ENCODE measurements around the gene FAM184A.

Gene FAM184A

DNA sequence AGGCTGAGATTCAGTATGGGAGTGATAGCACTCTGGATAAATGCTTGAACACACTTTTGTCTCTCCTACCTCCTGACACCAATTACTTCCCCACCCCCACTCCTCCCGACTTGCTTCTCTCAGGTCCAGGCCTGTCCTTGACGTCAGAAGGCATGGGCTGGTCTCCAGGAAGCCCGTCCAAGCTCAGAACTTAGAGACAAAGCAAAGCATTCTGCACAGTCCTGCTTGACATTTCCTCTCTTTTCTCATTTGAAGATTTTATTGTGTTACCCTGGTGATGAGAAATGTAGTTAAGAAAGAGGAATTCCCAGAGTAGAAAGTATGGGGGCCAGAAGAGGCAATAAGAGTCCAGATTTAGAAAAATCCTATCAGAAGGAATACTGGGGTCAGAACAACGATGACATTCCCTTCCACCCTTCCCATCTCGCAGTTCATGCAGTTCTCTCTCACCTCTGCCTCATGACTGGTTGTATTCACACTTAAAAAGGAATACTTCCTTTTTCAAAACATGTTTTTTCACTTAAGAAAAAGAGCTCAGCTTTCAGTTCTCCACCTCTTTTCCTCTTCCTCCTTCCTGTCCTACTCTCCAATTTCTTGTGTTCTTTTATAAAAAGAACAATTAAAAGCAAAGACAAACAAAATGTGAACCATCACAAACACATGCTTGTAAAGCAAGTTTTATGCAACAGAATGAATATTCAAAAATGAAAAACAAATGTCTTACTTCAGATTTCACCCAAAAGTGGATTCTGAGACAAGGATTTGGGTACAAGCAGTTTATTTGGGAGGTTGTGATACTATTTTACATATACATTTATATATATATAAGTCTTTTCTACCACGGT lies 18.5 kb upstream of the FAM184A start:
- no peak for DNase-seq

DNA sequence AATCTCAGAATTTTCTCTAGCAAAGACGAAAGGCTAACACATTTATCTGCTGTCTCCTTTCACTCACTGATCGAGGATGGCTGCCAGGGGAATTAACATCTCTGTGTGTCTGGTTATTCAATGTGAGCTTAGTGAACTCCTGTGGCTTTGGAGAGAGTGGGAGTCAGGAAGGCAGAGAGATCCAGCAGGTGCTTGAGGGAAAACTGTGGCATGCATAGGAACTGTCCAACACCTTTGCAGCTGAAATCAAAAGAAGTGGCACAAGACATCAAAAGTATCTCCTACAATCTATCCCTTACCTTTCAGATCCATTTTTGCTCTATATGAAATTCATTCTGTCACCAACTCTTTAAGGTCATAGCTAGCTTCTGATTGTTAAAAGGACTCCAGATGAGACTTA lies 11.8 kb upstream of the FAM184A start:
- DNase-seq = no peak

DNA sequence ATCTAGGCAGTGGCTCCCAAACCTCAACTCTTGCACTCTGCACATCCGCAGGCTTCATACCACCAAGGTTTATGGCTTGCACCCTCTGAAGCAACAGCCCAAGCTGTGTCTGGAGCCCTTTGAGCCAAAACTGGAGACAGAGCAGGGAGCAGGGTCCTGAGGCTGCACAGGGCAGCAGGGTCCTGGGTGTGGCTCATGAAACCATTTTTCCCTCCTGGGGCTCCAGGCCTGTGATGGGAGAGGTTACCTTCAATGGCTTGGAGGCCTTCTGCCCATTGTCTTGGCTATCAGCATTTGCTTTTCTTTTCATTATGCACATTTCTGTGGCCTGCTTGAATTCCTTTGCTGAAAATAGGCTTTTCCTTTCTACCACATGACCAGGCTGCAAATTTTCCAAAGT lies 6.3 kb upstream of the FAM184A start:
- DNase-seq = no peak

DNA sequence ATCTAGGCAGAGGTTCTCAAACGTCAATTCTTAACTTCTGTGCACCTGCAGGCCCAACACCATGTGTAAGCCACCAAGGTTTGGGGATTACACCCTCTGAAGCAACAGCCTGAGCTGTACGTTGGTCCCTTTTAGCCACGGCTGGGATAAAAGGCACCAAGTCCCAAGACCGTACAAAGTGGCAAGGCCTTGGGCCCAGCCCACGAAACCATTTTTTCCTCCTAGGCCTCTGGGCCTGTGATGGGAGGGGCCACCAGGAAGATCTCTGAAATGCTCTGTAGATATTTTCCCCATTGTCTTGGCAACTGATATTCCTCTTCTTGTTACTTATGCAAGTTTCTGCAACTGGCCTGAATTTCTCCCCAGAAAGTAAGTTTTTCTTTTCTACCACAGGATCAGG lies 4.5 kb upstream of the FAM184A start:
- DNase-seq = no peak

DNA sequence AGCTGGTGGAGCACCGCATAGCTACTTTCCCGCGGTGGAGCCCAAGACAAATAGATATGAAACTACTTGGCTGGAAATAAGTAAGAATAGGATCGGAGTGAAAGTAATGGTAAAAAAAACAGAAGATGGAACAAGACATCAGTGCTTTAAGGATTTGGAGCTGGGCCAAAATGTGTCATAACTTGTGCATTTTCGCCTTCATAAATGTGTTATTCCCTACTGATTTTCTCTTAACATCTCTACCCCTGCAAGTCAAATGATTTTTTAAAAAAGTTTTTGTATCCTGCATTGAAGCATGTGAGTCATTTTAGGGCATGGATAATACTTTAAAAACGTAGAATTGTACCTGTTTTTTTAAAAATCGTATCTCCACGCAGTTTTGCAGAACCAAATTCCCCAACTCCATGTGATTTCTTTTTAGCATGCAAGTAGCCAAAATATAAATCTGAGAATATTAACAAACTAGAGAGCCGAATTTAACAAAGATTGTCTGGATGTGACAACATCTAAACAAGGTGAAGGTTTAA lies 882 bp upstream of the FAM184A start:
- DNase-seq = no peak

DNA sequence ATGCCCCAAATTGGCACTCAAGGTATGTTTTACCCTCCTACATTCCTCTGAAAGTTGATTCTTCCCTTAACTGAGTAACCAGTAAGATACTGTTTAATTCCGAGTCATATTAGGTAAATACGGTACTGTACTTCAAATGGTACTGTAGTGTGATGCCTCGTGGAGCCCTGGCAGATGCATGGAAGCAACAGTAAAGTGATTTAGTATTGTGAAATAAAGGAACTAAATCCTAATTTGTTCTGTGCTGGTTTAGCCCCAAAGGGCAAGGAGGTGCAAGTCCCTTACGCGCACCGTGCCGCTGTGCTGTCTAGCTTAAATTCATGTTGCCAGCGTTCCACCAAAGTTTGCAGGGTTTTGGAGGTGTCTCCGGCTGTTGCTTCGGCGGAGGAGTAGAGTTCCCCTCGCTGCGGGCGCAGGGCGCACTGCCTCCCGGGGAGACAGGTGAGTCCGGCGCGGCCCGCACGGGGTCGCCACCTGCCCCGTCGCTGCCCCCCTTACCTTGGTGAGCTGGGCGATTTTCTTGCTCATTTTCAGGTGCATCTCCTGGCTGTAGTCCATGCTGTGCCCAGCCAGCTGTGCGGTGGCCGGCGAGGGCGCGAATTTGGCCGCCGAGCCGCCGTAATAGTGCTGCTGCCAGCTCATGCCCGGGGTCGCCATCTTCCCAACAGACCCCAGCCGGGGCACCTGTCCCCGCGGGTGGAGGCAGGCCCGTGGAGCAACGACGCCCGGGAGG lies 655 bp downstream of the FAM184A start:
- DNase-seq = peak; percentile 22

DNA sequence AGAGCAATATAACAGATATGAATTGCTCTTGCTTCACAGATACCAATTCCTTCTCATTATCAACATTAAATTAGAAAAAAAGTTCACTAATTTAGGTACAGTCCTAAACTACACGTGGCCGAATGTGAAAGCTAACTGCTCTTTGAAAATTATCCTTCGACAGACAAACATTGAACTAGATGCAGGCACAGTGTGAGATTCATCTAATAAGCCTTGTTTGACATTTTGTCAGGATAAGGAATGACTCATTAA lies 1.1 kb downstream of the FAM184A start:
- no peak for DNase-seq

DNA sequence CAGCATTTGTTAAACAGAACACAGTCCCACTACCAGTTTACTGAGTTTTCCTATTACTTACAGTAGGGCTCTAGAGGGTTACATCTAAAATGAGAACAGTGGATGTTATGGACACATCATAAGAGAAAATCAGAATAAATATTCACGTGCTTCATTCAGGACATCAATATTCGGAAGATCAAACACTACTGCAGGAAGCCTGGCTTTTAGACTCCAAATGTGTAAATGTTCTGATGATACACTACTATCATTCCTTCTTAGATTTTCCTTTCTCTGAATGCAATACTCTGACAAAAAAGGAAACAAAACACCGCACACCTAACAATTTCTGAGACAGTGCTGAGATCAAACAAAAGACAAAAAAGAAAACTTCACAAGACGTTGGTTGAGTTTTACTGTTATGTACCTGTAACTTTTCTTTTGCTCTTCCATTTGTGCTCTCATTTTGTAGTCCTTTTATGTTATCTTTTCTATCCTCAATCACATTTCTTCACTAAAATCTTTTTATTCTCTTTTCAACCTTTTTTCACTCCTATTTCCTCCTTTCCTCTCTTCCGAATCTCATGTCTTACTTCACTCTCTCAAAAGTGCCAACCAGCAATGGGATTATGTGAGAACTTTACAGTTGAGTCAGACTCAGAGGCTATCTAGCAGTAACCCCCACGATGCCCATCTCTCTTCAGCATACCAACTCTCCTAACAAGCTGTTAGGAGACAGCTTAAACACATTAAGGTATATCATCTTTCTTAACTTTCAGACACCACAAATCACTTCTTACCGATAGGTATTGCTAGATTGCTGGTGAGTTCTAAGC lies 1.7 kb downstream of the FAM184A start:
- no peak for DNase-seq

DNA sequence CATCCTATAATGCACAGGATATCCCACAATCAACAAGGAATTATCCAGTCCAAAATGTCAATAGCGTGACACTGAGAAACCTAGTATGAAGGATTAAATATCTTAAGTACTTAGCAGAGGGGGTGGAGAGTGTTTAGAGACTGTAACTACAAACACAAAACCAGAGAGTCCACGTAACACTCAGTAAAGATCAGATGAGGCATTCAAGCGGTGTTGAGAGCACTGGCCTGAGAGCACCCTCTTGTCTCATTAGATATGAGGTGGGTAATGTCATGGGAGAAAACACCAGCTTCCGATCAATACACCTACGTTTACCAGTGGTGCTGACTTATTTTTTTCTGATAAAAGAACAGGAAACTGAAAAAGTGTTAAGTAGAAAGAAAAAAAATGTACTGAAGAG lies 2.3 kb downstream of the FAM184A start:
- DNase-seq = peak; percentile 16

DNA sequence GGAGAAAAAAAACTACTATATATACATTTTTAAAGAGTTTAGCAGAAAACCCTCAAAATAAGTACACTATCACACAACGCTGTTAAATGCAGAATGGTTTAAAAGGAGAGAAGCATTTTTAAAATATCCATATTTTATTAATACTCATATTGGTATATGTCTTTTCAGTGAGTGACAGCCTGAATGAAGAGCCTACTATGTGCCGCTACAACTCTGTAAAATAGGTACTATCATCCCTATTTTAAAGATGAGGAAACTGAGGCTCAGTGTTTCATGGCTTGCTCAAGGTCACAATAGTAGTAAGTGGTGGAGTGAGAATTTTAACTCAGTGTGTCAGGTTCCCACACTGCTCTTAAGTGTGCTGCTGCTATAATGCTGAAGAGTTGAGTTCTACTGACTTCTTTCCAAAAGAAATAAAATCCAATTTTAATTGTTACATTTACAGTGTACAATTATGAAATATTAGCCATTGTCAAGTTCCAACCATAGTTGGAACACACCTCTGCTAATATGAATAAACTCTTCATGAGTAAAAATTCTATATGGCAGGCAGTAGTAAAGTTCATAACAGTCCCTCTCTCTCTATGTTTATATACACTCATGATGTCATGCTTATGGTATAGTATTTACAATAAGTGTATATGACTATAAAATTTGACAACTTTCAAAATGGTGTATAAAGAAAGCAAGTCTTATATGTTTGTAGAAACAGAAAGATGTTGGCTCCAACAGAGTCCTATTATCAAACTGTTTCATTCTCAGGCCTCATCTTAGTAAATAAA lies 3.1 kb downstream of the FAM184A start:
- no peak for DNase-seq

DNA sequence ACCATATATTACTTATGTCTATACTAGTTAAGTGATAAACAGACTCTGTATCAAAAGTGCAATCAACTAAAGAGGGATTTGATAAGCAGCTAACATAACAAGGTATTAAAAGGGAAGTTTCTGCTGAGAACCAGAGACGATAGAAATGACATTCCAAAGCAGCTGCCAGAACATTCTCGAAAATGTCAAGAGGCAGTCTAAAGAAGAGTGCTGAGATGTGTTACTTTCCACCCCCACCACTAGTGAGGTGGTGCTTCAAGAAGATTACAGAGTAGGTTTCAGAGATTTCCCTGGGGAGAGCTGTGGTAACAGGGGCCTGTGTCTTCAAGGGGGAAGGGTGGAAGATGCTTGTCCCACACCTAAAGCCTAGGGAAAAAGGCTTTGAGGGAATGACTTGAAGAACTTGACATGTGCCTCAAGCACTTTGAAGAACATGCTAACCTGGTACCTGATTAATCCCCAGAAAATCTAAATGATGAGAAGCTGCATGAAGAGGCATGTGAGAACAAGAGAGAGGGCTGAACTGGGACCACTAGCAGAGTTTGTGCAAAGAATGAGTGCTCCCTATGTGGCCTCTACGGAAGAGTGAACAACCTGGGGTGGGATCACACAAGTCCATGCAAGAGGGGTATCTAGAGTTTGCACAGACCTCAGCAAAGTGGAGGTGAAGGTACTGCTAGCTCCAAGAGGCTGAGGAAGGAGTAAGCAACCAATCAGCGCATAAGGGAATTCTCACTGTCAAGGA lies 5.0 kb downstream of the FAM184A start:
- DNase-seq = no peak

DNA sequence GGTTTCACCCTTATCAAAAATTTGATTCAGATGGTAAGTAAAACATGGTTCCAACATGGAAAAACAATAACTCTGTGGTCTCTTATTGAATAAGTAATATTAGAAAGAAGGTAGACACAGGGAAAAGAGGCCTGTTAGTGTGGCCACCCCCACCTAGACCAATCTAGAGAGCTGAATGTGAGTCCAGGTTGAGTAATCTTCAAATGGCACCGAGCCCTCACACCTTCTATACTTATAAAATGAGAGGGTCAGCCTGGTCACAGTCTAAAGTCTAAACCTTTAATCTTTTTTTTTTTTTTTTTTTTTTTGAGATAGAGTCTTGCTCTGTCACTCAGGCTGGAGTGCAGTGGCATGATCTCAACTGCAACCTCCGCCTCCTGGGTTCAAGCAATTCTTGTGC lies 6.9 kb downstream of the FAM184A start:
- DNase-seq = no peak

DNA sequence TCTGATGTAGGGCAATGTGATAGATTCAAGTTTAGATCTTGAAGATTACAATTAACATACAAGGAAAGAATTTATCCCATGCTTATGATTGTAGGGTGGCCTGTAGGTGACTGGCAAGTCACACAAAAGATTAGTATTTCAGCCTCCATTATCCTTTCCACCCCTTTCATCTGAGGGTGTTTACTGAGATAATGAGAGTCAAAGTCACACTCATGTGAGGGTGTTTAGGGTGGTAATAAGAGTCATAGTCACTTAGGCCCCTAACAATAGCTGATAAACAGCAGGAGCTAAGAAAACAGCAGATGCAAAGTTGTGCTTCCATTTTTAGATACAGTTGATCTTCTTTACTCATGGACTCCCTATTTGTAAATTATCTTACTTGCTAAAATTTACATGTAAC lies 11.4 kb downstream of the FAM184A start:
- DNase-seq = no peak

DNA sequence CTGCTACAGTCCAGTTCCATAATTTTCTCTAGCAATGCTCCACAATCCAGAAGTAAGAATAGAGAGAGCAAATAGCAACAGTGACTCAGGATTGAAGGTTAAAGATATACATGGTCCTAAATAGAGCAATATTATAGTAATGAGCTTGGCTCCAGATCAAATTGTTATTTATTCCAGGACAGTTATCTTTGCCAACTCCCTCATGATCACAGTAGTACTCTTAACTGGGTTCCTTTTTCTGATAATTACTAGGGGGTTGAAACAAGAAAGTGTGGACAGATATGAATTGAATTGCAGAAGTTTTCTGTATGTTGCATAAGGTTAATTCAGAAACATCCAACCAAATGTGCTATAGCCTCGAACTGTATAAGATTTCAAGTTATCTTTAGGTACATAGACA lies 11.9 kb downstream of the FAM184A start:
- no peak for DNase-seq

DNA sequence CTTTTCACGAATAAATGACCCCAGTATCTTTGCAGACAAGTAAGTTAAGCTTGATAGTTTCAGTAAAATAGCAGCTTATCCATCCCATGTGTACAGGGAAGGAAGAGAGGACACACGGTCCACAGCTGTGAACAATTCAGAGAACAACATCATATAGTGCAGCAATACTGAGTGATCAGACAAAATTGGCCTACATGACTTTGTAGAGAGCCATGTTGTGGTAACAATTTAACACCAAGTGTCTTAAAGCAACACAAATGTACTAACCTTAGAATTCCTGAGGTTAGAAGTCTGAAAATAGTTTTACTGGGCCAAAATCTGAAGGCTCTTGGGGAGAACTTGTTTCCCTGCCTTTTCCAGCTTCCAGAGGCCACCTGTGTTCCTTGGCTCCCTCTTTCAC lies 12.5 kb downstream of the FAM184A start:
- no peak for DNase-seq

DNA sequence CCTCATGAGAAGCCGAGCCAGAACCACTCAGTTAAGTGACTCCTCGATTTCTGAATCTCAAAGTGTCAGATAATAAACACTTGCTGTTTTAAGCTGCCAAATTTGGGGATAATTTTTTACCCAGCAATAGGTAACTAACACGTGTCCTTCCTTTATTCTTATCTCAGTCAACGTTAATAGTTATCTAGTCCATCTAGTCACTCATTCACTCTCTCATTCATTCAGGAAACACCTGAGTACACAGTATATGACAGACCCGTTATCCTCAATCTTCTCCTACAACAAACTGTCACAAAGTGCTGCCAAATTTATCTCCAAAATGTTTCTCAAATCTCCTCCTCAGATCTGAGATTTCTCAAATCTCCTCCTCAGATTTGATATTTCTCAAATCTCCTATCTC lies 13.1 kb downstream of the FAM184A start:
- no peak for DNase-seq

DNA sequence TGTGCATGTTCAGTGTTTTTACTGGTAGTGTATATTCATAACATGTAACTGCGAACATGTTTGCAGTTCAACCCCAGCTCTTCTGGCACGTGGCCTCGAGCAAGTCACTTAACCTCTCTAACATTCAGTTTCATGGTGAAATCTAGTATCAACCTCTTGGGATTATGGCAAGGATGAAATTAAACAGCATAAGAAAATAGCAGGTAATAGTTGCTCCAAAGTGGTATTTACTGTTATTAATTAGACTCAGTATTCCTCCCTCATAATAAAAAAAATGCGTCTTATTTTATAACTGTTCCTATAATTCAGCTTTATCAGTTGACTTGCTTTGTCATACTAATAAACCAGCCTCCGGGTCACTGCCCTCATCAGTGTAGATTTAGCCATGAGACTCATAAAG lies 15.0 kb downstream of the FAM184A start:
- no peak for DNase-seq

DNA sequence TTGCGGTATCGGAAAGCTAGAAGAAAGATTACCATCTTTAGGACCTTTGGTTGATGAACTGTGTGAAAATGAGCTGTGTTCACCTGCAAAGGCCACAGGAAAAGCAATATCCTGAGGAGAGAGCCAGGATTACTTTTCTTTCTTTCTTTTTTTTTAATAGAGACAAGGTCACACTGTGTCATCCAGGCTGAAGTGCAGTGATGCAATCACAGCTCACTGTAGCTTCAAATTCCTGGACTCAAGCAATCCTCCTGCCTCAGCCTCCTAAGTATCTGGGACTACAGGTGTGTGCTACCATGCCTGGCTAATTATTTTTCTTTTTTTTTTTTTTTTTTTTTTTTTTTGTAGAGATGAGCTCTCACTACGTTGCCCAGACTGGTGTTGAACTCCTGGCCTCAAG lies 17.2 kb downstream of the FAM184A start:
- no peak for DNase-seq

DNA sequence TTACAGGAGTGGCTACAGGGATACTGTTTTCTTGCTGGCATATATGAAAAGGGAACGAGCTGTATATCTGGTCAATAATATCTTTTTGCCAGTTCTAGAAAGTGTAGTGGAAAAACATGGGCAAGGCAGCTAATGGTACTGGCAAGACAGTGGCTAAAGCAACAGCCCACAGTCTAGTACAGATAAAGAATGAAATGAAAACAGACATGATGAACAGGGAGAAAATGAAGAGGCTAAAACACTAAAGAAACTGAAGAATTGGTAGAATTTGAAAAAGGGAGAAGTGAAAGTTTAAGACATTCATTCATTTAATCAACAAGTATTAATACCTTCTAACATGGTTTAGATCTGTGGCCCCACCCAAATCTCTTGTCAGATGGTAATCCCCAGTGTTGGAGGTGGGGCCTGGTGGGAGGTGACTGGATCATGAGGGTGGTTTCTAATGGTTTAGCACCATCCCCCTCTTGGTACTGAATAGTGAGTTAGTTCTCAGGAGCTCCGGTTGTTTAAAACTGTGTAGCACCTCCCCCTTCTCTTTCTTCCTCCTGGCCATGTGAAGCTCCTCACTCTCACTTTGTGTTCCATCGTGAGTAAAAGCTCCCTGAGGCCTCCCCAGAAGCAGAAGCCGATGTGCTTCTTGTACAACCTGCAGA lies 18.1 kb downstream of the FAM184A start:
- DNase-seq = no peak

DNA sequence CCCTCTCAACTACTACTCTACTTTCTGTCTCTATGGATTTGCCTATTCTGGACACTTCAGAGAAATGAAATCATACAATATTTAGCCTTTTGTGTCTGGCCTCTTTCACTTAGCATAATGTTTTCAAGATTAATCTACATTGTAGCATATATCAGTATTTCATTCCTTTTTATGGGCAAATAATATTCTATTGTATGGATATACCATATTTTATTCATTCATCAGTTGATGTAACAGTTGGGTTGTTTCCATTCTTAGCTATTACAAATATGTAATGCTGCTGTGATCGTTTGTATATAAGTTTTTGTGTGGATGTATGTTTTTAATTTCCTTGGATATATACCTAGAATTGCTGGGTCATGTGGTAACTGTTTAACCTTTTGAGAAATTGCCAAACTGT lies 23.4 kb downstream of the FAM184A start:
- DNase-seq = no peak

DNA sequence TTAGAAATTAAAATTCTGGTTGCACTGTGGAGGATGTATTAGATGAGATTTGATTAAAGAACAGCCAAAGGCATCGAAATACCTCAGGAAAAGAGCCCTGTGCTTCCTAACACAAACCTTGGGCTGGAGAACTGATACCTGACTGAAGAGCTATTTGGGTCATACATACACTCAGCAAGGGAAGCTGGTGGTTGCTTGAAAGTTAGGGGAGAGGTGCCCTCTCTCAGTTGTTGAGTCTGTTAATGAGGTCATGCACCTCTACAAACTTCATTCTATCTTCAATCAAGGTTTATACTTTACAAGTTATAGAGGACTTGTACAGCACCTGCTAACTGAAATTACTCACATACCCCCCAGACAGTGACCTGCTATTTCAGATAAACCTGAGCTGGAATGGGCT lies 25.5 kb downstream of the FAM184A start:
- no peak for DNase-seq
